ENCODE results near the gene STK39. TPM values are rescaled to one million over a fixed set of nuclear protein-coding genes. Genes with fewer than 3 reads are reported as not detected.

STK39 gene
- polyA plus RNA-seq, 1 donor (not counting 4 experiments of a cell fraction or from before 2014, with no cell fraction given): 20.7 TPM

GRCh38 chr2:168207851-168208250 is 39.5 kb downstream of the STK39 start:
- H3K9me1 ChIP-seq (ENCODE audit: control insufficient read depth, extremely low read depth, insufficient read depth, low read length): no peaks in the 10 kb centered on the region
- H3K4me1 ChIP-seq (ENCODE audit: control insufficient read depth, extremely low read depth, insufficient read depth, low read length): peaks cover 34% of the 10 kb centered on the region
- TF ChIP-seq EZH2 (IDR thresholded peaks at IDR 0.05; ENCODE audit: low read length) (no peak), CTCF (optimal IDR thresholded peaks at IDR 0.05 in 1 of 3, IDR thresholded peaks at IDR 0.05 in 1 of 3, conservative IDR thresholded peaks at IDR 0.05 in 1 of 3; ENCODE audit: extremely low read depth in 1 of 3, insufficient read depth in 2 of 3, low read length in 3 of 3) (no peak)
- peaks cover under 1 to 4% of the 10 kb centered on the region in 2 experiments for H3K36me3 ChIP-seq (ENCODE audit: control insufficient read depth in 2 of 2, extremely low read depth in 1 of 2, insufficient read depth in 2 of 2, low read length in 2 of 2)
- H3K4me2 ChIP-seq (ENCODE audit: control insufficient read depth, extremely low read depth, insufficient read depth, low read depth, low read length): no peak overlapping the region
- no peak overlapping the region for H3K9ac ChIP-seq (ENCODE audit: control insufficient read depth, extremely low read depth, insufficient read depth, low read length)
- no peaks in the 10 kb centered on the region for H4K20me1 ChIP-seq (ENCODE audit: control insufficient read depth, extremely low read depth, insufficient read depth, low read length)
- no peak overlapping the region for H3K4me3 ChIP-seq (ENCODE audit: control insufficient read depth in 2 of 3, extremely low read depth in 1 of 3, insufficient read depth in 2 of 3, low read depth in 1 of 3, low read length in 3 of 3)
- H3K9me3 ChIP-seq (ENCODE audit: control insufficient read depth, low read depth, low read length): no peaks in the 10 kb centered on the region
- dilution Hi-C loops (cut with MboI; ENCODE audit: extremely low pct_ligation_motif_present, low sequenced_read_pairs): no loop called here
- no peak overlapping the region for H2AFZ ChIP-seq (ENCODE audit: control insufficient read depth, low read length)
- peaks cover 7% of the 10 kb centered on the region for H3K79me2 ChIP-seq (ENCODE audit: control insufficient read depth, insufficient read depth, low read length)
- H3K27ac ChIP-seq (ENCODE audit: control insufficient read depth, insufficient read depth, low read length): no peak overlapping the region
- FAIRE-seq (no peak), DNase-seq (ENCODE audit: low read depth, low spot score) (no peak)
- H3K27me3 ChIP-seq (ENCODE audit: control insufficient read depth, extremely low read depth, insufficient read depth, low read length): no peaks in the 10 kb centered on the region

- no peak overlapping the region for H3K27ac ChIP-seq (ENCODE audit: control insufficient read depth, insufficient read depth, low read length)
- H4K20me1 ChIP-seq (ENCODE audit: control insufficient read depth, extremely low read depth, insufficient read depth, low read length): no peaks in the 10 kb centered on the region
- no peak overlapping the region for H3K4me2 ChIP-seq (ENCODE audit: control insufficient read depth, extremely low read depth, insufficient read depth, low read depth, low read length)
Observed at GRCh38 chr2:168203762-168204693, 43.4 kb downstream of the STK39 start.

More at GRCh38 chr2:168203762-168204693, 43.4 kb downstream of the STK39 start:
- Histone ChIP-seq H3K9ac (ENCODE audit: control insufficient read depth, extremely low read depth, insufficient read depth, low read length) (no peak overlapping the region), H3K4me3 (ENCODE audit: control insufficient read depth in 2 of 3, extremely low read depth in 1 of 3, insufficient read depth in 2 of 3, low read depth in 1 of 3, low read length in 3 of 3) (no peak overlapping the region), H3K27me3 (ENCODE audit: control insufficient read depth, extremely low read depth, insufficient read depth, low read length) (no peaks in the 10 kb centered on the region), H3K79me2 (ENCODE audit: control insufficient read depth, insufficient read depth, low read length) (peaks cover 7% of the 10 kb centered on the region), H3K9me3 (ENCODE audit: control insufficient read depth, low read depth, low read length) (no peaks in the 10 kb centered on the region), H2AFZ (ENCODE audit: control insufficient read depth, low read length) (no peak overlapping the region), H3K4me1 (ENCODE audit: control insufficient read depth, extremely low read depth, insufficient read depth, low read length) (peaks cover 5% of the 10 kb centered on the region), H3K36me3 (ENCODE audit: control insufficient read depth in 2 of 2, extremely low read depth in 1 of 2, insufficient read depth in 2 of 2, low read length in 2 of 2) (peaks cover 2 to 3% of the 10 kb centered on the region in 2 experiments), H3K9me1 (ENCODE audit: control insufficient read depth, extremely low read depth, insufficient read depth, low read length) (no peaks in the 10 kb centered on the region)
- TF ChIP-seq CTCF (optimal IDR thresholded peaks at IDR 0.05 in 1 of 3, IDR thresholded peaks at IDR 0.05 in 1 of 3, conservative IDR thresholded peaks at IDR 0.05 in 1 of 3; ENCODE audit: extremely low read depth in 1 of 3, insufficient read depth in 2 of 3, low read length in 3 of 3) (no peak), EZH2 (IDR thresholded peaks at IDR 0.05; ENCODE audit: low read length) (no peak)
- FAIRE-seq (no peak), DNase-seq (ENCODE audit: low read depth, low spot score) (no peak)
- dilution Hi-C loops (cut with MboI; ENCODE audit: extremely low pct_ligation_motif_present, low sequenced_read_pairs): no loop called here
